Mesendoderm (in vitro differentiated cells): ENCODE results near the gene TLR8.

Experiments used
- DNase-seq: peaks from one replicate; pipeline ENCODE4 v3.0.0; 2013
- H2AK5ac ChIP-seq: 2 replicates; pipeline ENCODE4 v1.6.1; 2013; ENCODE audit warnings: low read length, inconsistent platforms
- H2BK120ac ChIP-seq: 2 replicates; pipeline ENCODE4 v1.6.1; 2013; ENCODE audit warnings: low read depth, mild to moderate bottlenecking, low read length, moderate library complexity, mixed read lengths
- H2BK15ac ChIP-seq: replicated peaks from 2 replicates; pipeline ENCODE4 v1.6.1; 2013; ENCODE audit warnings: low read depth, mild to moderate bottlenecking, moderate library complexity
- H2BK5ac ChIP-seq: 2 replicates; pipeline ENCODE4 v1.6.1; 2013; ENCODE audit warnings: low read length, inconsistent platforms
- H3K18ac ChIP-seq: 2 replicates; pipeline ENCODE4 v1.6.1; 2013; ENCODE audit warnings: mild to moderate bottlenecking, low read length, mixed read lengths
- H3K23ac ChIP-seq: one replicate; pipeline ENCODE4 v1.6.1; 2013; ENCODE audit warnings: low read length
- H3K27ac ChIP-seq: 2 replicates; pipeline ENCODE4 v1.5.1; 2013; ENCODE audit warnings: low read depth, mild to moderate bottlenecking, inconsistent platforms, low read length, moderate library complexity
- H3K27me3 ChIP-seq: 2 replicates; pipeline ENCODE4 v1.6.1; 2013; ENCODE audit warnings: low read length, control low read depth, mild to moderate bottlenecking, inconsistent platforms; ENCODE audit not compliant: insufficient read depth, poor library complexity
- H3K36me3 ChIP-seq: 2 replicates; pipeline ENCODE4 v1.6.1; 2013; ENCODE audit warnings: low read length, inconsistent platforms; ENCODE audit not compliant: control insufficient read depth, insufficient read depth
- H3K4ac ChIP-seq: one replicate; pipeline ENCODE4 v1.6.1; 2013; ENCODE audit warnings: low read depth, mild to moderate bottlenecking, low read length, moderate library complexity
- H3K4me1 ChIP-seq: 2 replicates; pipeline ENCODE4 v1.6.1; 2013; ENCODE audit warnings: low read depth, low read length, inconsistent platforms; ENCODE audit not compliant: control insufficient read depth
- H3K4me2 ChIP-seq: 2 replicates; pipeline ENCODE4 v1.6.1; 2013; ENCODE audit warnings: low read length
- H3K4me3 ChIP-seq: 2 replicates; pipeline ENCODE4 v1.5.1; 2013; ENCODE audit warnings: mild to moderate bottlenecking, low read length
- H3K56ac ChIP-seq: one replicate; pipeline ENCODE4 v1.6.1; 2013; ENCODE audit warnings: low read length
- H3K79me1 ChIP-seq: 2 replicates; pipeline ENCODE4 v1.6.1; 2013; ENCODE audit warnings: low read length, inconsistent platforms
- H3K79me2 ChIP-seq: 2 replicates; pipeline ENCODE4 v1.6.1; 2013; ENCODE audit warnings: mild to moderate bottlenecking, low read length; ENCODE audit not compliant: control insufficient read depth, insufficient read depth
- H3K9ac ChIP-seq: 2 replicates; pipeline ENCODE4 v1.6.1; 2013; ENCODE audit warnings: low read length, inconsistent platforms
- H4K5ac ChIP-seq: one replicate; pipeline ENCODE4 v1.6.1; 2013; ENCODE audit warnings: low read length
- H4K8ac ChIP-seq: one replicate; pipeline ENCODE4 v1.6.1; 2013; ENCODE audit warnings: low read depth, mild to moderate bottlenecking, control low read depth, low read length, moderate library complexity
- WGBS: extraction: QIAGEN DNeasy Blood & Tissue Kit; methylation state at CpG from one replicate; pipeline ENCODE4 v1.1.7; 2013; ENCODE audit warnings: low lambda C conversion rate, missing lambda C conversion rate; ENCODE audit not compliant: insufficient coverage; ENCODE audit errors: extremely low coverage; 5-methylcytosine and 5-hydroxymethylcytosine counted together

Gene TLR8

GRCh38 chrX:12955882-12956703 lies 49.7 kb downstream of the TLR8 start:
- no CpG with 5 or more reads among the region's 20 CpGs for WGBS
- Histone ChIP-seq H3K27ac (peak overlapping the region; percentile 66), H3K79me1 (no peaks in the 10 kb centered on the region), H2BK120ac (peak overlapping the region; percentile 68), H3K56ac (peak overlapping the region; percentile 67), H3K4ac (no peak overlapping the region), H3K79me2 (no peaks in the 10 kb centered on the region), H4K5ac (no peak overlapping the region), H3K18ac (peak overlapping the region; percentile 39), H3K9ac (no peak overlapping the region), H3K27me3 (no peaks in the 10 kb centered on the region), H2BK5ac (peak overlapping the region; percentile 83), H3K23ac (no peak overlapping the region), H3K4me1 (no peaks in the 10 kb centered on the region), H4K8ac (peak overlapping the region; percentile 97), H2AK5ac (no peak overlapping the region), H2BK15ac (no peak overlapping the region), H3K36me3 (no peaks in the 10 kb centered on the region), H3K4me3 (no peak overlapping the region), H3K4me2 (no peak overlapping the region)
- peak; percentile 67 for DNase-seq

DNA sequence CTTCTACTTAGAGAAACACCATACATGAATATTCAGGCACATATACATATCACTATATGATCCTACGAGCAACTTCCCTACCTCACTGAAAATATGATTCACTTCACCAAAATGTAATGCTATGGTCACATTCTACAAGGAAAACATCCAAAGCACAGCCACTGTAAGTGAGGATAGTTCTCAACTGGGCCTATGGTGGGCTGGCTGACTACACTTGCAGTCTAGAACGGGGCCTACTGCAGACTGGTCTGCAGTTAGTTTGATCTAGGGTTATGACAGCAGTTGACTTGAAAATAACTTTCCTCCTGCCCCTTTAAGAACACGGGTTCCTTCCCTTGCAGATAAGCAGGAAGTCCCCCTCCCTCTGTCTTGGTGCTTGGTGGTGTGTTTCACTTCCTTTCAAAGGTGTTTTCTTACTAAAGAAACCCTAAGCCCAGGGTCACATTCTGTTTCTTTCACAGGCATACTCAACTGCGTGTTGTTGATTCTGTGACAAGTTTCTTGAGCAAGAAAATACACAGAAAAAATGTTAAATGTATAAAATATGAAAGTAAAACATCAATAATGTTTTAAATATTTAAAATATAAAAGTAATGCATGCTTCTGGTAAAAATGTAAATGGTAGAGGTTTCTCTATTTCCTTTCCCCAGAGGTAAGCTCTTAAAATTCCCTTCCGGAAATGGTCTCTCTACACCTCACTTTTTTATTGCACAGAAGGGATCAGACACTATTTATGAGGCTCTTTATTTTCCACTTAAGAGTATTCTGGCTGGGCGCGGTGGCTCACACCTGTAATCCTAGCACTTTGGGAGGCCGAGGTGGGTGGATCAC lies 50.5 kb downstream of the TLR8 start:
- Histone ChIP-seq H3K9ac (no peak overlapping the region), H4K8ac (no peak overlapping the region), H3K79me2 (no peaks in the 10 kb centered on the region), H2BK15ac (no peak overlapping the region), H2AK5ac (no peak overlapping the region), H3K27me3 (no peaks in the 10 kb centered on the region), H3K4me1 (no peaks in the 10 kb centered on the region), H4K5ac (no peak overlapping the region), H3K4ac (no peak overlapping the region), H3K56ac (peak overlapping the region; percentile 64), H3K79me1 (no peaks in the 10 kb centered on the region), H3K27ac (peak overlapping the region; percentile 66), H2BK5ac (no peak overlapping the region), H3K36me3 (no peaks in the 10 kb centered on the region), H3K23ac (no peak overlapping the region), H3K4me3 (no peak overlapping the region), H2BK120ac (peak overlapping the region; percentile 36), H3K4me2 (no peak overlapping the region), H3K18ac (no peak overlapping the region)
- DNase-seq, result peak; percentile 70
- WGBS, result no CpG with 5 or more reads among the region's 8 CpGs

DNA sequence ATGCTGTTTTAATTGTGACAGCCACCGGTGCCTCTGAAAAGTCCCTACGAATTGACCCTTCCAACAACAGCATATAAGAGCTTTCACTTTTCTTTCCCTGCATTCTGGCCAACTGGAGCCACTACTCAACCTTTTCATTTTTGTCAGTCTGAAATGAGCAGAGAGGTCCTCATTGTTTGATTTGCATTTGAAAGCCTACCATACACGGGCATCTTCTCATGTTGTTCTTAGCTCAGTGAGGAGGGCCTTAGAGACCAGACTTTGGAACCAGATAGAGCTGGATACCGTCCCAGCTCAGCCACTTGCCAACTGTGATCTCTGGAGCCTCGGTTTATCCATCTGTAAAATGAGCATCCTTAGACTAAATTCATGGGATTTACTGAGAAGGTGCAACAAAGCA lies 51.6 kb downstream of the TLR8 start:
- no peaks in the 10 kb centered on the region for H3K79me1 ChIP-seq
- H3K27ac ChIP-seq, result no peak overlapping the region
- no peaks in the 10 kb centered on the region for H3K27me3 ChIP-seq
- no peaks in the 10 kb centered on the region for H3K79me2 ChIP-seq
- no CpG with 5 or more reads among the region's 5 CpGs for WGBS
- H4K5ac ChIP-seq, result no peak overlapping the region
- DNase-seq, result no peak
- H3K23ac ChIP-seq, result no peak overlapping the region
- no peak overlapping the region for H3K56ac ChIP-seq
- H2AK5ac ChIP-seq, result no peak overlapping the region
- no peaks in the 10 kb centered on the region for H3K4me1 ChIP-seq
- no peak overlapping the region for H2BK5ac ChIP-seq
- peak overlapping the region; percentile 61 for H2BK120ac ChIP-seq
- H2BK15ac ChIP-seq, result peak overlapping the region; percentile 19
- peak overlapping the region; percentile 36 for H3K4ac ChIP-seq
- H3K9ac ChIP-seq, result no peak overlapping the region
- H3K4me2 ChIP-seq, result no peak overlapping the region
- no peak overlapping the region for H3K18ac ChIP-seq
- H4K8ac ChIP-seq, result no peak overlapping the region
- H3K4me3 ChIP-seq, result no peak overlapping the region
- H3K36me3 ChIP-seq, result no peaks in the 10 kb centered on the region

DNA sequence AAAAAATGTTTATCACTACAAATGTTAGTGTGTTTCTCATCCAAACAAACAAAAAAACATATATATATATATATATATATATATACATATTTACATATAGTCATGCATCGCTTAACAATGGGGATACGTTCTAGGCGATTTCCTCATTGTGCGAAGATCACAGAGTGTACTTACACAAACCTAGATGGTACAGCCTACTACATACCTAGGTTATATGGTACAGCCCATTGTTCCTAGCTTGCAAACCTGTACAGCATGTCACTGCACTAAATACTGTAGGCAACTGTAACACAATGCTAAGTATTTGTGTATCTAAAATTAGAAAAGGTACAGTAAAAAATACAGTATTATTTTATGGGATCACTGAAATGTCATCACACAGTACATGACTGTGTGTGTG lies 52.0 kb downstream of the TLR8 start:
- no CpG with 5 or more reads among the region's 4 CpGs for WGBS

DNA sequence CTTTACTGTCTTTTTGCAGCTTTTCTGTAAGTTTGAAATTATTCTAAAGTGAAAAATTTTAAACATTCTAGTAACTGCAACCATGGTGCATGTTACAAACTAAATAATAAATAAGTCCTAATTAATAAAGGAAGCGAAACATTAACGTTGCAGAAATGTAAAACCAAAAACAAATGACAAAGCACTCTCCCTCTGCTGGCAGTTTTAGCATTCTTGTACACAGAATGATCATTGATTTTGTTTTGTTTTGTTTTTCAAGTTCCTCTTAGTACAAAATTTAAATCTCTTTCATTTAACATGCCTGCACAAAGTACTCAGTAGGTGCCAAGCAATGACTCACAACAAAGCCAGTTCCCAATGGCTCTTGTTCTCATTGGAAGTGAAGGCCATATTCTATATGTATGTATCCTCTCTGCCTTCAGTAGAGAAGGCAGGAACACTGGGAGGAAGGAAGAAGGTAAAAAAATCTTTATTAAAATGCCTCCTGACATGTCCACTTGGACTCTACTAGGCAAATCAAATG lies 54.8 kb downstream of the TLR8 start:
- Histone ChIP-seq H4K8ac (no peak overlapping the region), H3K18ac (no peak overlapping the region), H3K4me3 (no peak overlapping the region), H3K23ac (no peak overlapping the region), H3K4me2 (no peak overlapping the region), H2BK5ac (no peak overlapping the region), H3K36me3 (no peaks in the 10 kb centered on the region), H3K79me2 (no peaks in the 10 kb centered on the region), H3K79me1 (no peaks in the 10 kb centered on the region), H3K9ac (no peak overlapping the region), H3K4me1 (no peaks in the 10 kb centered on the region), H3K27me3 (no peaks in the 10 kb centered on the region), H3K56ac (no peak overlapping the region), H4K5ac (no peak overlapping the region), H3K27ac (no peak overlapping the region), H2BK15ac (no peak overlapping the region), H3K4ac (no peak overlapping the region), H2BK120ac (no peak overlapping the region), H2AK5ac (no peak overlapping the region)
- WGBS, result no CpG with 5 or more reads among the region's 2 CpGs
- no peak for DNase-seq

More for the DNA sequence above, 52.0 kb downstream of the TLR8 start:
- no peaks in the 10 kb centered on the region for H3K27me3 ChIP-seq
- H3K79me2 ChIP-seq, result no peaks in the 10 kb centered on the region
- DNase-seq, result no peak
- no peak overlapping the region for H3K4me2 ChIP-seq
- no peaks in the 10 kb centered on the region for H3K4me1 ChIP-seq
- no peak overlapping the region for H3K9ac ChIP-seq
- H2BK5ac ChIP-seq, result no peak overlapping the region
- no peak overlapping the region for H2AK5ac ChIP-seq
- no peak overlapping the region for H2BK120ac ChIP-seq
- H3K56ac ChIP-seq, result no peak overlapping the region
- no peak overlapping the region for H3K27ac ChIP-seq
- no peak overlapping the region for H4K5ac ChIP-seq
- H2BK15ac ChIP-seq, result no peak overlapping the region
- no peaks in the 10 kb centered on the region for H3K36me3 ChIP-seq
- H3K4me3 ChIP-seq, result no peak overlapping the region
- H4K8ac ChIP-seq, result no peak overlapping the region
- no peaks in the 10 kb centered on the region for H3K79me1 ChIP-seq
- H3K4ac ChIP-seq, result no peak overlapping the region
- H3K23ac ChIP-seq, result no peak overlapping the region
- H3K18ac ChIP-seq, result no peak overlapping the region
